NCI-H2107 (cell line): ENCODE results near the gene GABRB1.

Source experiments
- DNase-seq: peaks from one replicate; lab custom pipeline; 2025; lab: John Stamatoyannopoulos, UW

Gene GABRB1

GRCh38 chr4:47471064-47471463 is 439.7 kb downstream of the GABRB1 start:
- DNase-seq = no peak

GRCh38 chr4:47471591-47471990 is 440.2 kb downstream of the GABRB1 start:
- DNase-seq = no peak

- no peak for DNase-seq
These were observed 441.9 kb downstream of the GABRB1 start for GRCh38 chr4:47473141-47473750.

- DNase-seq = no peak
These were observed 443.4 kb downstream of the GABRB1 start for GRCh38 chr4:47474799-47475198.

- no peak for DNase-seq
These were observed 444.0 kb downstream of the GABRB1 start for GRCh38 chr4:47475411-47475810.
